Lower lobe of right lung (tissue), 2 donors: Measurements from ENCODE around the gene MGMT. TPM values are rescaled to one million over a fixed set of nuclear protein-coding genes. Genes with fewer than 3 reads are reported as not detected.

ENCODE experiments used
- ATAC-seq, 2 donors: fragments of 200-7000 bp; cut with Tn5 transposase; one replicate each; pipeline ENCODE4 v1.9.1; 2020 to 2022; ENCODE audit warnings: mild to moderate bottlenecking in 2 of 2, moderate library complexity in 2 of 2
- DNase-seq: peaks from one replicate; pipeline ENCODE4 v3.0.0-alpha.2; 2020
- H3K27ac ChIP-seq: fragments of 200-600 bp; one replicate; pipeline ENCODE4 v1.8.0; 2022
- H3K27me3 ChIP-seq: fragments of 200-600 bp; one replicate; pipeline ENCODE4 v1.8.0; 2022; ENCODE audit warnings: low read depth
- H3K36me3 ChIP-seq: fragments of 200-600 bp; one replicate; pipeline ENCODE4 v1.8.0; 2022; ENCODE audit warnings: mild to moderate bottlenecking
- H3K4me1 ChIP-seq: fragments of 200-600 bp; one replicate; pipeline ENCODE4 v1.8.0; 2022
- H3K4me3 ChIP-seq: fragments of 200-600 bp; one replicate; pipeline ENCODE4 v1.8.0; 2022; ENCODE audit warnings: mild to moderate bottlenecking
- H3K9me3 ChIP-seq: fragments of 200-600 bp; one replicate; pipeline ENCODE4 v1.8.0; 2022
- CTCF ChIP-seq: fragments of 200-600 bp; IDR thresholded peaks from one replicate; pipeline ENCODE4 v1.8.0; 2022; ENCODE audit warnings: antibody characterized with exemption, mild to moderate bottlenecking
- intact Hi-C: fragments of 100-400 bp; cut with DNase I; formaldehyde crosslinking; loops from one replicate; pipeline ENCODE4 v1.11.0; 2022
- total RNA-seq: library from RNA; stranded (reverse); fragmentation: NEBNext Ultra II Directional; extraction: Animal tissue kit (Norgen Biotek cat#: 25700); gene quantifications from one replicate; pipeline ENCODE4 v1.2.1, GENCODE V29; 2021
- donor health status: DM: no; HTN: yes; CAD: no; lungs with severe emphysema.

MGMT gene
- total RNA-seq, 1 donor from 2014 or later, result 19.9 TPM

- no peak for TF ChIP-seq CTCF
- ATAC-seq (no peak), DNase-seq (no peak)
- intact Hi-C loops, result no loop called here
- Histone ChIP-seq H3K27ac (no peak overlapping the region), H3K27me3 (no peaks in the 10 kb centered on the region), H3K9me3 (no peaks in the 10 kb centered on the region), H3K4me1 (no peaks in the 10 kb centered on the region), H3K4me3 (no peak overlapping the region), H3K36me3 (no peaks in the 10 kb centered on the region)
Observed at GRCh38 chr10:129647590-129647989, 180.5 kb downstream of the MGMT start.

- no peaks in the 10 kb centered on the region for H3K4me1 ChIP-seq
- intact Hi-C loops, result no loop called here
- H3K4me3 ChIP-seq, result no peak overlapping the region
- no peaks in the 10 kb centered on the region for H3K9me3 ChIP-seq
- H3K27me3 ChIP-seq, result no peaks in the 10 kb centered on the region
- no peaks in the 10 kb centered on the region for H3K36me3 ChIP-seq
- DNase-seq (no peak), ATAC-seq (no peak)
- no peak overlapping the region for H3K27ac ChIP-seq
- no peak for TF ChIP-seq CTCF
Observed at GRCh38 chr10:129648856-129649255, 181.8 kb downstream of the MGMT start.

GRCh38 chr10:129652021-129652420 is 185.0 kb downstream of the MGMT start:
- no peak for ATAC-seq
- intact Hi-C loops, result no loop called here

GRCh38 chr10:129652521-129653201 is 185.6 kb downstream of the MGMT start:
- DNase-seq (no peak), ATAC-seq (no peak)
- TF ChIP-seq CTCF, result no peak
- Histone ChIP-seq H3K27me3 (no peaks in the 10 kb centered on the region), H3K4me1 (no peaks in the 10 kb centered on the region), H3K9me3 (no peaks in the 10 kb centered on the region), H3K36me3 (no peaks in the 10 kb centered on the region), H3K4me3 (no peak overlapping the region), H3K27ac (no peak overlapping the region)
- intact Hi-C loops, result no loop called here

More at GRCh38 chr10:129652021-129652420, 185.0 kb downstream of the MGMT start:
- Histone ChIP-seq H3K4me3 (no peak overlapping the region), H3K4me1 (no peaks in the 10 kb centered on the region), H3K36me3 (no peaks in the 10 kb centered on the region), H3K9me3 (no peaks in the 10 kb centered on the region), H3K27ac (no peak overlapping the region), H3K27me3 (no peaks in the 10 kb centered on the region)
- TF ChIP-seq CTCF, result no peak
- no peak for DNase-seq

- intact Hi-C loops, result no loop called here
- Histone ChIP-seq H3K4me1 (no peaks in the 10 kb centered on the region), H3K9me3 (no peaks in the 10 kb centered on the region), H3K4me3 (no peak overlapping the region), H3K27me3 (no peaks in the 10 kb centered on the region), H3K36me3 (no peaks in the 10 kb centered on the region), H3K27ac (no peak overlapping the region)
- DNase-seq, result no peak
- ATAC-seq, result no peak
- no peak for TF ChIP-seq CTCF
Observed at GRCh38 chr10:129653428-129653827, 186.4 kb downstream of the MGMT start.
